ENCODE measurements around the gene UGT1A1. TPM values are rescaled to one million over a fixed set of nuclear protein-coding genes. Genes with fewer than 3 reads are reported as not detected.

UGT1A1 gene
- total and polyA plus RNA-seq, 2 donors (not counting 3 experiments of a cell fraction or from before 2014, with no cell fraction given) = not detected

- TF ChIP-seq GATA2 (IDR thresholded peaks at IDR 0.05; ENCODE audit: insufficient read depth, insufficient read length, low read depth, low read length) (no peak), MAX (IDR thresholded peaks at IDR 0.05; ENCODE audit: insufficient read depth, insufficient read length) (no peak), FOS (IDR thresholded peaks at IDR 0.05; ENCODE audit: borderline replicate concordance, insufficient read depth, low read length) (no peak), MYC (IDR thresholded peaks at IDR 0.05; ENCODE audit: low read depth, low read length) (no peak), EZH2 (IDR thresholded peaks at IDR 0.05; ENCODE audit: borderline replicate concordance, low read depth, low read length, severe bottlenecking) (no peak)
- CTCF ChIA-PET = no interaction called here
- dilution Hi-C loops (cut with MboI; ENCODE audit: extremely low pct_ligation_motif_present, low sequenced_read_pairs) = no loop called here
Measured at GRCh38 chr2:233794128-233794658, 34.1 kb downstream of the UGT1A1 start.

GRCh38 chr2:233795735-233796171 lies 35.7 kb downstream of the UGT1A1 start:
- Histone ChIP-seq H3K36me3 (ENCODE audit: control insufficient read depth in 2 of 2, extremely low read depth in 1 of 2, insufficient read depth in 2 of 2, low read length in 2 of 2) (no peaks in the 10 kb centered on the region), H3K9me1 (replicated peaks; ENCODE audit: control insufficient read depth, extremely low read depth, insufficient read depth, low read length) (no peaks in the 10 kb centered on the region), H3K4me2 (ENCODE audit: insufficient read depth, low read length) (no peak overlapping the region), H3K27ac (ENCODE audit: insufficient read depth, low read depth, low read length) (no peak overlapping the region), H3K27me3 (ENCODE audit: control insufficient read depth in 2 of 2, insufficient read depth in 2 of 2, low read length in 2 of 2) (no peaks in the 10 kb centered on the region), H2AFZ (ENCODE audit: low read depth, low read length) (no peak overlapping the region), H4K20me1 (replicated peaks; ENCODE audit: control insufficient read depth, extremely low read depth, insufficient read depth, low read length) (no peaks in the 10 kb centered on the region), H3K4me1 (ENCODE audit: control insufficient read depth, extremely low read depth, insufficient read depth, low read length) (no peaks in the 10 kb centered on the region), H3K9me3 (replicated peaks; ENCODE audit: control insufficient read depth, insufficient read depth, low read length) (no peaks in the 10 kb centered on the region), H3K79me2 (ENCODE audit: control insufficient read depth, insufficient read depth, low read length) (no peaks in the 10 kb centered on the region), H3K4me3 (replicated peaks in 1 of 3; ENCODE audit: insufficient read depth in 1 of 3, low read depth in 1 of 3, low read length in 3 of 3) (no peak overlapping the region), H3K9ac (replicated peaks; ENCODE audit: extremely low read depth, insufficient read depth, low read length) (no peak overlapping the region)
- ChIA-PET POLR2A (no interaction called here), CTCF (no interaction called here)
- intact Hi-C loops (cut with micrococcal nuclease) = no loop called here
- BruUV-seq (replicated peaks) = no TSS peak
- dilution Hi-C loops (cut with MboI; ENCODE audit: extremely low pct_ligation_motif_present, low sequenced_read_pairs) = no loop called here
- no peak for DNase-seq (ENCODE audit: low read depth, low spot score)
- no peak for FAIRE-seq
- TF ChIP-seq POLR2A (IDR thresholded peaks at IDR 0.05; ENCODE audit: low read depth, low read length) (no peak), MAX (IDR thresholded peaks at IDR 0.05; ENCODE audit: insufficient read depth, insufficient read length) (no peak), EZH2 (IDR thresholded peaks at IDR 0.05; ENCODE audit: borderline replicate concordance, low read depth, low read length, severe bottlenecking) (no peak), JUN (IDR thresholded peaks at IDR 0.05; ENCODE audit: borderline replicate concordance, insufficient read depth, insufficient read length, low read depth) (no peak), MYC (IDR thresholded peaks at IDR 0.05; ENCODE audit: low read depth, low read length) (no peak), GATA2 (IDR thresholded peaks at IDR 0.05; ENCODE audit: insufficient read depth, insufficient read length, low read depth, low read length) (no peak), POLR2AphosphoS5 (IDR thresholded peaks at IDR 0.05; ENCODE audit: insufficient read depth, low read depth, low read length) (no peak), FOS (IDR thresholded peaks at IDR 0.05; ENCODE audit: borderline replicate concordance, insufficient read depth, low read length) (no peak), CTCF (IDR thresholded peaks at IDR 0.05; ENCODE audit: extremely low read depth in 1 of 2, insufficient read depth in 1 of 2, low read depth in 1 of 2, low read length in 2 of 2) (no peak)

More at GRCh38 chr2:233794128-233794658, 34.1 kb downstream of the UGT1A1 start:
- DNase-seq (ENCODE audit: low read depth, low spot score) (no peak), FAIRE-seq (no peak)
- Histone ChIP-seq H3K79me2 (ENCODE audit: control insufficient read depth, insufficient read depth, low read length) (no peaks in the 10 kb centered on the region), H3K27me3 (ENCODE audit: control insufficient read depth in 2 of 2, insufficient read depth in 2 of 2, low read length in 2 of 2) (no peaks in the 10 kb centered on the region), H3K9me3 (replicated peaks; ENCODE audit: control insufficient read depth, insufficient read depth, low read length) (no peaks in the 10 kb centered on the region), H3K36me3 (ENCODE audit: control insufficient read depth in 2 of 2, extremely low read depth in 1 of 2, insufficient read depth in 2 of 2, low read length in 2 of 2) (no peaks in the 10 kb centered on the region), H3K9me1 (replicated peaks; ENCODE audit: control insufficient read depth, extremely low read depth, insufficient read depth, low read length) (no peaks in the 10 kb centered on the region), H3K4me2 (ENCODE audit: insufficient read depth, low read length) (no peak overlapping the region), H3K9ac (replicated peaks; ENCODE audit: extremely low read depth, insufficient read depth, low read length) (no peak overlapping the region), H4K20me1 (replicated peaks; ENCODE audit: control insufficient read depth, extremely low read depth, insufficient read depth, low read length) (no peaks in the 10 kb centered on the region), H3K4me3 (replicated peaks in 1 of 3; ENCODE audit: insufficient read depth in 1 of 3, low read depth in 1 of 3, low read length in 3 of 3) (no peak overlapping the region), H2AFZ (ENCODE audit: low read depth, low read length) (no peak overlapping the region), H3K4me1 (ENCODE audit: control insufficient read depth, extremely low read depth, insufficient read depth, low read length) (no peaks in the 10 kb centered on the region), H3K27ac (ENCODE audit: insufficient read depth, low read depth, low read length) (no peak overlapping the region)
- intact Hi-C loops (cut with micrococcal nuclease) = no loop called here
- no TSS peak for BruUV-seq (replicated peaks)
- POLR2A ChIA-PET = no interaction called here

Measured in endothelial cell of umbilical vein (primary cell).